GM12865 (cell line): Measurements from ENCODE around the gene HSP90AB1.

Experiments used
- DNase-seq: peaks from one replicate; pipeline ENCODE4 v3.0.0; 2010; ENCODE audit warnings: low read depth
- H3K4me3 ChIP-seq: 2 replicates; pipeline ENCODE4 v1.5.1; 2011; ENCODE audit warnings: mild to moderate bottlenecking, low read depth, low read length, control low read depth
- TF ChIP-seq, protein P1 (sequence below): IDR thresholded peaks from 2 replicates; pipeline ENCODE4 v1.5.1; 2011; ENCODE audit warnings: low read length, control low read depth, low read depth, inconsistent platforms; ENCODE audit not compliant: insufficient read depth; ENCODE audit errors: missing control alignments

The HSP90AB1 gene

DNA sequence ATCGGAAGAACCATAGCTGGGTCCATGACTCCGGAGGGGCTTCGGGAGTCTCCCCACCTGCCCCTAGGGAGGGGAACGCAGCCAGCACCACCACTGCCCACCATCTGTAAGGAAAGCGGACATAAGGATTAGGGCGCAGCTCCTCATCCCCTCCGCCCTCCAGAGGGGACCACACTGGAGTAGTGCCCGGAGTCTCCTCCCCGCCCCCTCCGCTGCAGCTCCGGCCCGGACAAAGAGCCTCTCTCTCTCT, 9.8 kb downstream of the HSP90AB1 start:
- no peak for DNase-seq
- TF ChIP-seq, protein P1, sequence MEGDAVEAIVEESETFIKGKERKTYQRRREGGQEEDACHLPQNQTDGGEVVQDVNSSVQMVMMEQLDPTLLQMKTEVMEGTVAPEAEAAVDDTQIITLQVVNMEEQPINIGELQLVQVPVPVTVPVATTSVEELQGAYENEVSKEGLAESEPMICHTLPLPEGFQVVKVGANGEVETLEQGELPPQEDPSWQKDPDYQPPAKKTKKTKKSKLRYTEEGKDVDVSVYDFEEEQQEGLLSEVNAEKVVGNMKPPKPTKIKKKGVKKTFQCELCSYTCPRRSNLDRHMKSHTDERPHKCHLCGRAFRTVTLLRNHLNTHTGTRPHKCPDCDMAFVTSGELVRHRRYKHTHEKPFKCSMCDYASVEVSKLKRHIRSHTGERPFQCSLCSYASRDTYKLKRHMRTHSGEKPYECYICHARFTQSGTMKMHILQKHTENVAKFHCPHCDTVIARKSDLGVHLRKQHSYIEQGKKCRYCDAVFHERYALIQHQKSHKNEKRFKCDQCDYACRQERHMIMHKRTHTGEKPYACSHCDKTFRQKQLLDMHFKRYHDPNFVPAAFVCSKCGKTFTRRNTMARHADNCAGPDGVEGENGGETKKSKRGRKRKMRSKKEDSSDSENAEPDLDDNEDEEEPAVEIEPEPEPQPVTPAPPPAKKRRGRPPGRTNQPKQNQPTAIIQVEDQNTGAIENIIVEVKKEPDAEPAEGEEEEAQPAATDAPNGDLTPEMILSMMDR: no peak
- H3K4me3 ChIP-seq: peak overlapping the region; percentile 87

DNA sequence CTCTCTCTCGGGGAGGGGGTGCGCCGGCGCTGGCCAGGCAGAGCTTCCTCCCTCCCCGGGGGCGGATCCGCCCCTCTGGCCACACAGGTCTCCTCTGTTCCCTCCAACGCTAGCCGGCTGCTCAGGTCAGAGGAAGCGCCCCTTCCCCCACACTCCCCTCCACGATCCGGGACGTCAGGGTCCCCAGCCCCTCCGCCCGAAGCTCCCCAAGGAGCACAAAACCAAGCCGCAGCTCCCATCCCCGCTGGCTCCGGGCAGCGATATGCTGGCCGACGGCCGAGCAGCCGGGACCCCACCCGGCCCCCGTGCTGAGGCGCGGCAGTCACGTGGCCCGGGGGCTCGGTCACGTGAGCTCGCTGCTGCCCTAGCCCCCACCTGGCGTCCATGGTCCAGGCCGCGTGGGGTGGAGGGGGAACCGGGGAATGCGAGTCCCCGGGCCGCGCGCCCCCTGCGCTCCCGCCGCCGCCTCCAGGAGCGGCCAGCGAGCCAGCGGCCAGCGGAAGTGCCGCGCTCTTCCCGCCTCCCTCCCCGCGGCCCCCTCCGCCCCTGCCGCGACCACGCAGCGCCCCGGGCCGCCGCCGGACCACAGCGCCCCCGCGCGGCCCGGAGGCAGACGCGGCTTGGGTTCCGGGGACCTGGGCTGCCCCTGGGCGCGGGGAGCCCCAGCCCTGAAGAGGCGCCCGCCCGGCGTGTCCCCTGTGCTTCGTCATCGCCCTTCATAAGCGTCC, 10.3 kb downstream of the HSP90AB1 start, which contains the start of gene SLC35B2:
TSS of gene SLC35B2 (minus strand) at position 504 of the 728 bp plus-strand sequence. CDS start at position 386, 118 bp downstream.
- TF ChIP-seq, protein P1: peak; percentile 69
- H3K4me3 ChIP-seq: peak within 1 kb of the TSS; percentile 95
- DNase-seq: peak; percentile 86

DNA sequence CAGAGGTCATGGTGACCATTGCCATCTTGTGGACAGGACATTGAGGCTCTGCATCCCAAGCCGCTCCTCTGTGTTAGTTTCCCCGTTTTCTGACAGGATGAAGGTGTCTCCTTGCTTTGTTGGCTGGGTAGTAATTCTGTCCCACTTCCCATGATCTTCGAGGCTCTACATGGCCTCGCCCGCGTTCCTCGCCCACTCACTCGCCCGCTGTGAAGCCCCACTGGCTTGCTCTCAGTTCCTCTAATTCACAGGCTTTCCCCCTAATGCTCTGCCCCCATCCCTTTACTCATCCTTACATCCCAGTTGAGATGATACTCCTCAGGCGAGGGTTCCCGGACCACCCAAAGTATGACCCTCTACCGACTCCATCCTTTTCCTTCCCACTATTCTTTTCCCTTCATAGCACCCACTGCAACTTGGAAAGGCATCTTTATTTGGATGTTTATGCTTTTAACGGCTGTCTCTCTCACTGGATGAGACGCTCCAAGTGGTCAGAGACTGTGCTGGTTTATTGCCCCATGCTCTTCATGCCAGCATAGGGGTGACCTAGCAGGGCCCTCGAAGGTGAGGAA, 10.9 kb downstream of the HSP90AB1 start:
- DNase-seq: no peak
- H3K4me3 ChIP-seq: peak overlapping the region; percentile 95
- TF ChIP-seq, protein P1: no peak

DNA sequence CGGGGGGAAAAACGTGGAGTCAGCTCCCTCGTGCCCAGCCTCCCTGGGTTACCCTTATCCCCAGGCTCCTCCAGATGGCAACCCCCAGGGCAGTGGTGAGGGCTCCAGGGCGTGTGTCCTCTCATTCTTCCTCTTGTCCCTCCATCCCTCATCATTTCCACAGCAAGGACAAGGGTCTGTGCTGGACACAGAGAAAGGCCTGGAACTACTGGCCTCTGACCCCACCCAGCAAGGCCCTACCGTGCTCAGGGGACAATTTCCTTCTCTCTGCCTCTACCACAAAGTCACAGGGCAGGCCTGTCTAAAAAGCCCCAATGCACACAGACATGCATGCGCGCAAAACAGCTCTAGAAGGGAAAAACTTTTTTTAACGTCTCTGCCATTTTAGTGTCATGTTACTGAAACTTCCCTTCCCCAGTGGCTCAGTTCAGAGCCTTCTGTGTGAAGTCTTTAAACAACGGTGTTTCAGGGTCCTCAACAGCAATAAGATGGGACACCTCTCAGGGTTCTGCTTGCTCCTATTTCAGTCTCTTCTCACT, 11.5 kb downstream of the HSP90AB1 start:
- TF ChIP-seq, protein P1: no peak
- DNase-seq: peak; percentile 50
- peak overlapping the region; percentile 95 for H3K4me3 ChIP-seq

DNA sequence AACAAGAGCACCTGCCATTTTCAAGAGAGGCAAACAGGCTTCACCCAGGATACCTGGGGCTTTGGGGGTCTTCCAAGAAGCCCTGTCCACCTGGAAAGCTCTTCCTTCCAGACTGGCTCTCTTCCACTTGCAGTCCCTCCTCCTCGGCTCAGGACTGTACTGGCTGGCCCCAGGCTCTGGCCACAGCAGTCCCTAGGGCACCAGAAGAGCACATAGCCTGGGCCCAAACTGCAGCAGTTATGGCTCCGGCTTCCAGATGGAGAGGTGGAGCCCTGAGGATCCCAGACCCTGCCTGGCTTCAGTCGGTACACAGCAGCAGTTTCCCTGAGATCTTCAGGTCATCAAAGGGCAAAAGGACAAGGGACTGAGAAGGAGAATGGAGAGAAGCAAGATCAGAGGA, 12.0 kb downstream of the HSP90AB1 start:
- peak overlapping the region; percentile 95 for H3K4me3 ChIP-seq
- no peak for DNase-seq
- TF ChIP-seq, protein P1: no peak

DNA sequence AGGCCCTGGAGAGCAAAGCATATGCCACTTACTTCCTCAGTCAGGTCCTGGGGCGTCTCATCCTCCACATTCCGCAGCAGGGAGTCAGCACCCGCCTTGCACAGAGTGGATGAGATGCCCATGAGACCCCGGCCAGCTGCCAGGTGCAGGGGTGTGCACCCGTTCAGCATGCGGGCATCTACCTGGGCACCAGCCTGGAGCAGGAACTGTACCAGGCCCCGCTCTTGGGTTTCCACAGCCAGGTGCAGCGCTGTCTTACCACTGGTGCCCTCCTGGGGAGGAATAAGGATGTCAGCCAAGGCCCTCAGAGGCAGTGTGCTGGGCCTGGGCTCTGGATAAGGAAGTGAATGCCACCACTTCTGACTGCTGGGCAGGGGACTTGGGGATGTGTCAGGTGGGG, 13.1 kb downstream of the HSP90AB1 start:
- peak overlapping the region; percentile 95 for H3K4me3 ChIP-seq
- TF ChIP-seq, protein P1: no peak
- no peak for DNase-seq
